ENCODE results near the gene TMEM167A.

The TMEM167A gene

DNA sequence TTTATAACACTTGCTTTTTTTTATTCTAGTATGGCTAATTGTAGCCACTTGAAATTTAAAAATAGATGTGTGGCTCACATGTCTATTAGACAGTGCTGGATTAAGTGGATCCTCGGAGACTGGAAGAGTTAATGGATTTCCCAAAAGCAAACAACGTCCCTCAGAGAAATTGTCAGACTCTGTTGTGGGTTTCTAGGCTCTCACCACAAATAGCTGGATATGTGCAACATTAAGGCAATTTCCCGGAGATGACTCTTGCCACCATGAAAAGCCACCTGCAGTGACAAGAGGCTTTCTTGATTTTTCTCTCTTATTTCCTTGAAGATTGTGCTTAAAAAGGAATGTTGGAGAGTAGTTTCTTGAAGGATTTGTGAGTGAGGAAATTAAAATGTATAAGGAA lies 43.2 kb downstream of the TMEM167A start:
- TF ChIP-seq, protein P1, sequence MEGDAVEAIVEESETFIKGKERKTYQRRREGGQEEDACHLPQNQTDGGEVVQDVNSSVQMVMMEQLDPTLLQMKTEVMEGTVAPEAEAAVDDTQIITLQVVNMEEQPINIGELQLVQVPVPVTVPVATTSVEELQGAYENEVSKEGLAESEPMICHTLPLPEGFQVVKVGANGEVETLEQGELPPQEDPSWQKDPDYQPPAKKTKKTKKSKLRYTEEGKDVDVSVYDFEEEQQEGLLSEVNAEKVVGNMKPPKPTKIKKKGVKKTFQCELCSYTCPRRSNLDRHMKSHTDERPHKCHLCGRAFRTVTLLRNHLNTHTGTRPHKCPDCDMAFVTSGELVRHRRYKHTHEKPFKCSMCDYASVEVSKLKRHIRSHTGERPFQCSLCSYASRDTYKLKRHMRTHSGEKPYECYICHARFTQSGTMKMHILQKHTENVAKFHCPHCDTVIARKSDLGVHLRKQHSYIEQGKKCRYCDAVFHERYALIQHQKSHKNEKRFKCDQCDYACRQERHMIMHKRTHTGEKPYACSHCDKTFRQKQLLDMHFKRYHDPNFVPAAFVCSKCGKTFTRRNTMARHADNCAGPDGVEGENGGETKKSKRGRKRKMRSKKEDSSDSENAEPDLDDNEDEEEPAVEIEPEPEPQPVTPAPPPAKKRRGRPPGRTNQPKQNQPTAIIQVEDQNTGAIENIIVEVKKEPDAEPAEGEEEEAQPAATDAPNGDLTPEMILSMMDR (conservative IDR thresholded peaks at IDR 0.05), result no peak
- no peak overlapping the region for H3K27ac ChIP-seq

DNA sequence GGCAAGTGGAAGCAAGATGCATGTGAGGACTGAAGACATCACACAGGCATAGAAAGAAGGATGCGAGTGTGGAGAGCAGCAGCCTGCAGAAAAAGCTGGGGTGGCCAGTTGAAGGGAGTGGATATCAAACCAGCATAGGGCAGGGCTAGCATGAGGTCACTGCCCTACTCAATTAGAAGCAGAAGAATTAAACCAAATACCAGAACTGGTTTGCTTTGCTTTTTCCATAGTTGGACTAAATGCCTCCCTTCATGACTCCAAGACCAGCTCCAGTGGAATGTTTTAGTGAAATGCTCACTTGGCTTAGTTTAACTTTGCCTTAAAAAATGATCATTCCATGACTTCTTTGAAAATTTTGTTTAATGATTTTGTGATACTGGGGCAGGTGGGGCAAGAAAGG lies 45.8 kb downstream of the TMEM167A start:
- TF ChIP-seq, protein P1 (conservative IDR thresholded peaks at IDR 0.05), result no peak
- no peak overlapping the region for H3K27ac ChIP-seq

DNA sequence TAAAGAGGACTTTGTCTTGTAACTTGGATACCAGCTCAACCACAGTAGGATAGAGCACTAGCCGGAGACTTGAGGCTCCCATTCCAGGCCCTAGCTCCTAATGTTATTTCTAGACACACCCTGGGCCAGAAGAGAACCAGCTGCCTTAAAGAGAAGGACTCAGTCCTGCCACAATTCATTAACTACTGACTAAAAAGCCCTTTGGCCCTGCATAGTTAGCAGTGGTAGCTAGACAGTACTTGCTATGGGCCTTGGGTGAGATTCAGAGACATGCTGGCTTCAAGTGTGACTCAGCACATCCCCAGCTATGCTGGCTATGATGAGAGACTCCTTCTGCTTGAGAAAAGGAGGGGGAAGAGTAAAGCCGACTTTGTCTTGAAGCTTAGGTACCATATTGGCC lies 47.3 kb downstream of the TMEM167A start:
- TF ChIP-seq, protein P1 (conservative IDR thresholded peaks at IDR 0.05), result no peak
- no peak overlapping the region for H3K27ac ChIP-seq

DNA sequence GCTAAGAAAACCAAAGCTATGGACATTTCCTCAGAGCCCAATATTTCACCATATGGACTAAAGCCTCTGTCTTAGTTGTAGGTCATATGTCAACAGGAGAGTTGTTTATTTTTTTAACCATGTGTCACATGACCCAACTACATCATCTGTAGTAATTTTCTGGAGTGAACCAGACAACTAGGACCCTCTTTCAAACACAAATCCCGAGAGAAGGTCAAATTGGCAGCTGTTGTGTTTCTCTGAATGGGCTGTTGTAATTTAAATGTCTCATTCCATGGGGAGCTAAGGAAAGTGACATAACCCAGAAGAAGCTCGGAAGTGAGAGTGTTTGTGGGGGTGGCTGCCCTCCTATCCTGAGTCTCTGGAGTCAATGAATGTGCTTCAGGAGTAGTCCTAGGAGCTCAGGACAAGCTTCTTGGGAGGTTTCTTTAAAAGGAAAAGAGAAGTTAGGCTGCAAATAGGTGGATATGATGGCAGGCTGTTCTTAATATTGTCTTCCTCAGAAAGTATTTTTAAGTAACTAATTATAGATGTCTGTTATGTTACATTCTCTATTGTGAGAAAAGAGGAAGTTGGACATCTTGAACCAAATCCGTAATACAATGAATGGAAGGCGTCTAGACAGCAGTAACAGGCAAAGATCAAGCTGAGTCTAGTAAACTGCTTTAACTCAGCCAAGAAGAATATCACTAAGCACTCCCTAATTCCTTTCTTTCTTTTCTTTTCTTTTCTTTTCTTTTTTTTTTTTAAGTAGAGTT lies 50.1 kb downstream of the TMEM167A start:
- TF ChIP-seq, protein P1 (conservative IDR thresholded peaks at IDR 0.05), result no peak
- no peak overlapping the region for H3K27ac ChIP-seq

DNA sequence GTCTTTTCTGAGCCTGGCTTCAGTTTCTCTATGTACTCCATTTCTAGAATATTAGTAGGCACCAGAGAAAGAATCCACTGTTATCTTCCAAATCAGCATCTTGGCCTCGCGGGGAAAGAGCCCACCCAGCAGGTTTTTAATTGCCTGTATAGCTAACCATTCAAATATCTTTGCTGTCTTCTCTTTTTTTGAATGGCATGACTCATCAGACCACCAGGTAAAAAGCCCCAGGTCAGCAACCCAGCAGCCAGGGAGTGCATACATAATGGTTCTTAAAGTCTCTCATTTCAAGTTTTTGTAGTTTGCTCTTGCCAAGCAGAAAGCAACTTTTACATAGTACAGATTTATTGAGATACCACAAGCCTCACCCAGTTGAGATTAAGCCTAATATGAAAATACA lies 50.7 kb downstream of the TMEM167A start:
- TF ChIP-seq, protein P1 (conservative IDR thresholded peaks at IDR 0.05), result no peak
- H3K27ac ChIP-seq, result no peak overlapping the region

DNA sequence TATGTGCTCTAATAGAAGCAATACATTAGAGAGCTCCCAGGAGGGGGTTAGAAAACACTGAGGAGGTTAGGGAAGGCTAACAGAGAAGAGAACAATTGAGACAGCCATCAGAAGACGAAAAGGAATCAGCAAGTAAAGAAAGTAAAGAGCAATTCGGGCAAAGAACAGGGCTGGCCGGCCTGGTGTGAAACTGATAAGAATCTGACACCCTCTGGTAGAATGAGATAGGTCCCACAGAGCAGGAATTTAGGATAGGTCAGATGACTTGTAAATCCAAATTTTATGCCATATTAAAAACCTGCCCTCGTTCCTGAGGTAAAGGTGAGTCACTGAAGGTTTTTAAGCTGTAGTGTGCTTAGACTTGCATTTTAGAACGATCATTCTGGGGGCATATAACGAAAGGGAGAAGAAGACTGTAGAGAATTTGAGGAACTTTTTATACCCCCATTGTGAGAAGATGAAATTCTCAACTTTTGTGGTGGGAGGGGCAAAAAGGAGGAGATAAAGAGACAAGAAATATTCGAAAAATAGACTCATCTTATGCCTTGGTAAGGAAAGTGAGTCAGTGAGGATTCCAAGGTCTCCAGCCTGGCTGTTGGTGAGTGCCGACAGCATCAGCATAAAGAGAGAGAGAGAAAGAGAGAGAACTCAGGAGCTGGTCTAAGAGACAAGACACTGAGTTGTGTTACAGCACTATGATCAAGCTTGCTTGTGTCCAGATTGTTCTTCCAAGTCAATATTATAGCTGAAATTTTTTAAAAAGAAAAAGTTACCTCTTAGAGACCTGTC lies 51.3 kb downstream of the TMEM167A start:
- TF ChIP-seq, protein P1 (conservative IDR thresholded peaks at IDR 0.05), result no peak
- no peak overlapping the region for H3K27ac ChIP-seq

DNA sequence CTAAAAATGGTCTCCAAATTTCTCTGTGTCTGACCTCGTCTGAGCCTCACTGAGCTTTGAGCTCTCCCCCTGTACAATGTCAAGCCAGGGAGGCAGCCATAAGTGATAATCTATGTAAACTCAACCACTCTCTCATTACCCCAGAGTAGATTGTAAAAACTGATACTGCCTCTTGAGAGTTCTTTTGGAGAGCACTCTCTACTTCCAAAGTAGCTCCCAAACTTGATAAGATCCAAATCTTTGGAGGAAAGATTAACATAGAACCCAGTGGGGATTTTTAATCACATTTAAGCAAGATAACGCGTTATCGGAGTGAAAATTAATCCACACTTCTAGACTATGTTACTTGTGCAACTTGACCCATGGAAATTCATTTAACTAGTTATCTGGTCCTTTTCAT lies 54.9 kb downstream of the TMEM167A start:
- TF ChIP-seq, protein P1 (conservative IDR thresholded peaks at IDR 0.05), result no peak
- H3K27ac ChIP-seq, result no peak overlapping the region

Data from VCaP (cell line).